ENCODE data around the gene NIP7. TPM values are rescaled to one million over a fixed set of nuclear protein-coding genes. Genes with fewer than 3 reads are reported as not detected.

The NIP7 gene
- total and polyA plus RNA-seq, 2 of the 8 experiments (the other 6 are each of a cell fraction or from before 2014, with no cell fraction given): 14.5 to 52.2 TPM

GRCh38 chr16:69307856-69308255, 31.7 kb upstream of the NIP7 start (continued):
- TF ChIP-seq EP300 (IDR thresholded peaks at IDR 0.05; ENCODE audit: borderline replicate concordance in 1 of 2, low read depth in 2 of 2, low read length in 2 of 2) (no peak), BRCA1 (IDR thresholded peaks at IDR 0.05; ENCODE audit: low read depth, low read length) (no peak)
